ENCODE measurements around the gene UGT1A3. TPM values are rescaled to one million over a fixed set of nuclear protein-coding genes. Genes with fewer than 3 reads are reported as not detected.
A peak's percentile ranks its signal among the peaks of the same experiment; 100 is the strongest.

Gene UGT1A3
- total RNA-seq, 2 experiments from 2014 or later: not detected

DNA sequence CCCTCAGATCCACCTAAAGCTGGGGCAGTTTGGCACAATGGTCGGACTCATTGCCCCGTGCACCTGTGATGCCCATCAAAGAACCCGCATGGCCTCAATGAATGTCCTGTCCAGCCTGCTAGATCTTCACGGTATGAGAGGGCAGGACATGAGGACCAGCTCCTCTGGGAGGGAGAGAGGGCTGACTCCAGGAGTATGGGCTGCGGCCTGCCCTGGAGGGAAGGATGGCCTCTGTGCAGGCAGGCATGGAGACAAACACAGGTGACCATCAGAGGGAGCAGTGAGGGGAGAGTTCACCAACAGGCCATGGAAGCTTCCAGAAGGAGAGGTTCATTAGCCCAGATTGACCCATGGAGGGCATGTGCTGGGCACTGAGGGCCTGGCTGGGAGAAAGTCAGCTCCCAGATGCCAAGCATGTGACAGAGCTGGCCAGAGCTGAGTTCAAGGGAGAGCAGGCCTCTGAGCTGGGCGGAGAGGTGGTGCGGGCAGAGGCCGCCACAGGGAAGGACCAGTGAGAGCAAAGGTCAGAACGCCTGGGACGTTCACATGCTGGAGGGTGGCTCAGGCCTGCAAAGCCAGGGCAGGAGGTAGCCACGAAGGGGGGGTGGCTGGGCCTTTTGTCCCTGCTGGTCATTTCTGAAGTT lies 89.3 kb downstream of the UGT1A3 start:
- H3K4me1 ChIP-seq (ENCODE audit: insufficient read depth, low read length): no peaks in the 10 kb centered on the region
- H3K9me3 ChIP-seq (ENCODE audit: control insufficient read depth in 1 of 2, insufficient read depth in 1 of 2, low read length in 2 of 2): peaks cover 0 to 13% of the 10 kb centered on the region in 2 experiments
- Mint-ChIP-seq H3K4me1 (ENCODE audit: low read depth) (no peaks in the 10 kb centered on the region), H3K27me3 (peaks cover 7% of the 10 kb centered on the region), H3K36me3 (ENCODE audit: low read depth) (no peaks in the 10 kb centered on the region), H3K4me3 (no peak overlapping the region), H3K27ac (no peak overlapping the region), H3K9me3 (no peaks in the 10 kb centered on the region)
- ChIA-PET CTCF (no interaction called here), POLR2A (no interaction called here)
- ATAC-seq (ENCODE audit: poor library complexity): no peak
- H3K27ac ChIP-seq (ENCODE audit: low read depth in 1 of 2, low read length in 2 of 2): no peak overlapping the region
- no peaks in the 10 kb centered on the region for H3K36me3 ChIP-seq (ENCODE audit: insufficient read depth, low read length)
- TF ChIP-seq, protein P1, sequence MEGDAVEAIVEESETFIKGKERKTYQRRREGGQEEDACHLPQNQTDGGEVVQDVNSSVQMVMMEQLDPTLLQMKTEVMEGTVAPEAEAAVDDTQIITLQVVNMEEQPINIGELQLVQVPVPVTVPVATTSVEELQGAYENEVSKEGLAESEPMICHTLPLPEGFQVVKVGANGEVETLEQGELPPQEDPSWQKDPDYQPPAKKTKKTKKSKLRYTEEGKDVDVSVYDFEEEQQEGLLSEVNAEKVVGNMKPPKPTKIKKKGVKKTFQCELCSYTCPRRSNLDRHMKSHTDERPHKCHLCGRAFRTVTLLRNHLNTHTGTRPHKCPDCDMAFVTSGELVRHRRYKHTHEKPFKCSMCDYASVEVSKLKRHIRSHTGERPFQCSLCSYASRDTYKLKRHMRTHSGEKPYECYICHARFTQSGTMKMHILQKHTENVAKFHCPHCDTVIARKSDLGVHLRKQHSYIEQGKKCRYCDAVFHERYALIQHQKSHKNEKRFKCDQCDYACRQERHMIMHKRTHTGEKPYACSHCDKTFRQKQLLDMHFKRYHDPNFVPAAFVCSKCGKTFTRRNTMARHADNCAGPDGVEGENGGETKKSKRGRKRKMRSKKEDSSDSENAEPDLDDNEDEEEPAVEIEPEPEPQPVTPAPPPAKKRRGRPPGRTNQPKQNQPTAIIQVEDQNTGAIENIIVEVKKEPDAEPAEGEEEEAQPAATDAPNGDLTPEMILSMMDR (IDR thresholded peaks at IDR 0.05): no peak
- intact Hi-C loops (cut with DNase I, micrococcal nuclease): no loop called here
- peaks cover 0 to 5% of the 10 kb centered on the region in 2 experiments for H3K27me3 ChIP-seq (ENCODE audit: control insufficient read depth in 1 of 2, insufficient read depth in 2 of 2, low read length in 2 of 2)
- peak in 1 of 14 experiments; percentile 19 for DNase-seq
- no peak overlapping the region for H3K4me3 ChIP-seq (ENCODE audit: low read length)

DNA sequence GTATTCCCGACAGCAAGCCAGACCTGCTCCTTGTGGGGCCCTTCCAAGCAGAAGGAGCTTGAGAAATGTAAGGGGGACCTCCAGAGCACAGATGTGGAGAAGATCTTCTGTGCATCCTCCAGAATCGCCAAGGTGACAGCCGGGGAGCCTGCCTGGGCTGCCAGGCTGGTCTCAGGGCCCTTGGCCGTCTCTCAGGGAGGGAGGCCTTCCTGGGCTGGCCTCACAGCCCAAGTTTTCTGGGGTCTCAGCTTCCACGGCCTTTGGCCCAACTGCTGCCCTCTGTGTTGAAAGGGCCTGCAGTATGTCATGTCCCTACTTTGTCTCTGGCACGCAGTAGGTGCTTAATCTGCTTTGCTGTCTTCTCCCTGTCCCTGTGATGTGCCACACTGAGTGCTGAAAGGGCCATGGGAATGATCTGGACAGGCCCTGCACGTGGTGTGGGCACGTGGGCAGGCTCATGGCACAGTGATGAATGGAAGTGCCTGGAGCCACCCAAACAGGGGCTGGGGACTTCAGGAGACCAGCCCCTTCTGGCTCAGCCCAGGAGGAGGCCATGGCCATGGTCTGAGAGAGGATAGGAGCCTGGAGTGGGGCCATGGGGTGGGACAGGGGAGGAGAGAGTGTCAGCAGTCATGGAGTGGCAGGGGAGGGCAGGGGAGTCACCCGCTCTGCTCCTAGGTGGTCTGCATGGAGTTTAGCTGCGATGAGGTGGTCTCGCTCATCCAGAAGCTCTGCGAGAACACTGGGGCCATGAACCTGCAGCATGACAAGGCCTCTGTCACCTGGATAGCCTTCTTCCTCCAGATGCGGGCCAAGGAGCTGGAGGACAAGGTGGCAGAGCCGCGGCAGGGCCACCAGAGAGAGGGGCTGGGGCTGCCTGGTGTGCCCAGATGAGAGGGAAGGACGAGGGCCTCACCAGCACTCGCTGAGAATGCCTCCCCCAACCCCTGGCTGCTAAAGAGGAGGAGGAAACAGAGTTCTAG lies 90.1 kb downstream of the UGT1A3 start:
- peaks cover 0 to 5% of the 10 kb centered on the region in 2 experiments for H3K27me3 ChIP-seq (ENCODE audit: control insufficient read depth in 1 of 2, insufficient read depth in 2 of 2, low read length in 2 of 2)
- no peak overlapping the region for H3K4me3 ChIP-seq (ENCODE audit: low read length)
- no peaks in the 10 kb centered on the region for H3K9me3 Mint-ChIP-seq
- no peak overlapping the region for H3K27ac Mint-ChIP-seq
- H3K27ac ChIP-seq (ENCODE audit: low read depth in 1 of 2, low read length in 2 of 2): no peak overlapping the region
- CTCF ChIA-PET: no interaction called here
- intact Hi-C loops (cut with DNase I, micrococcal nuclease): no loop called here
- H3K4me1 ChIP-seq (ENCODE audit: insufficient read depth, low read length): no peaks in the 10 kb centered on the region
- H3K36me3 ChIP-seq (ENCODE audit: insufficient read depth, low read length): no peaks in the 10 kb centered on the region
- no peak overlapping the region for H3K4me3 Mint-ChIP-seq
- ATAC-seq (ENCODE audit: poor library complexity) (no peak), DNase-seq (peak in 1 of 14 experiments; percentile 25)
- TF ChIP-seq, protein P1 (IDR thresholded peaks at IDR 0.05): no peak
- no peaks in the 10 kb centered on the region for H3K36me3 Mint-ChIP-seq (ENCODE audit: low read depth)
- no peaks in the 10 kb centered on the region for H3K4me1 Mint-ChIP-seq (ENCODE audit: low read depth)
- peaks cover 7% of the 10 kb centered on the region for H3K27me3 Mint-ChIP-seq
- POLR2A ChIA-PET: no interaction called here
- H3K9me3 ChIP-seq (ENCODE audit: control insufficient read depth in 1 of 2, insufficient read depth in 1 of 2, low read length in 2 of 2): peaks cover 0 to 13% of the 10 kb centered on the region in 2 experiments

DNA sequence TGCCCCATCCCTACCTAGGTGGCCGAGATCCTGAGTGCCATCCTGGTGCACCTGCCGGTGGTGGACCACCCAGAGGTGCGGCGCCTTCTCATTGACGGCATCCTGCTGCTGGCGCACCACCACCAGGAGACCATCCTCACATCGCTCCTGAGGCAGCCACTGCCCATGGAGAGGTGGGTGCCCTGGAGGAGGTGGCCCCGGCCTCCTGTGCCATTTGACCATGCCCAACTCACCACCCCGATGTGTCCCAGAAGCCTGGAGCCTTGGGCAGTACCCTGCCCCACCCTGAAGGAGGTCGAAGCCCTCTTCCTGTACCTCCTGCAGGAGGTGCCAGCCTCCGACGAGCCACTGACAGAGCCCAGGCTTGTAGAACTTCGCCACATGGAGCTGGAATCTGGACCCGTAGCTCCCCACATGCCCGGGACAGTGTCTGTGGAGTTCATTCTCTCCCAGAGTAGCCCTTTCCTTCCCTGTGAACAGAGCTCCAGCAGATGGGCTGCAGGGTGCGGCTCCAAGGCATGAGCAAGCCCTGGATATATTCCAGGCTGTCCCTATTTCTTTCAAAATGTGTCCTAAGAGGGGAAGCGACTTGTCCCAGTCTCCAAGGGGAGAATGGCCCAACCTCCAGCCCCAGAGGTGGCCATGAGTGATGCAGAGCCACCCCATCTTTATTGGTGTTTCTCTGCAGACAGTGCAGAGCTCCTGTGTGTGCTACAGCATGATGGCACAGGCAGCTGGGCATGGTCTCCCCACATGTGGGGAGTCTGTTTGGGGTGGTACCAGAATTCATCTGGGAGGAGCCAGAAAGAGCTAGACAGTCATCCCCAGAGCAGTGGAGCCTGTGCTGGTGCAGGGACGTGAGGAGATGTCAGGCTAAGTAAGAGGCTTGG lies 91.3 kb downstream of the UGT1A3 start:
- TF ChIP-seq, protein P1 (IDR thresholded peaks at IDR 0.05): no peak
- H3K4me1 Mint-ChIP-seq (ENCODE audit: low read depth): no peaks in the 10 kb centered on the region
- POLR2A ChIA-PET: no interaction called here
- H3K36me3 Mint-ChIP-seq (ENCODE audit: low read depth): no peaks in the 10 kb centered on the region
- Histone ChIP-seq H3K27me3 (ENCODE audit: control insufficient read depth in 1 of 2, insufficient read depth in 2 of 2, low read length in 2 of 2) (peaks cover 0 to 5% of the 10 kb centered on the region in 2 experiments), H3K27ac (ENCODE audit: low read depth in 1 of 2, low read length in 2 of 2) (no peak overlapping the region), H3K4me3 (ENCODE audit: low read length) (no peak overlapping the region), H3K36me3 (ENCODE audit: insufficient read depth, low read length) (no peaks in the 10 kb centered on the region), H3K9me3 (ENCODE audit: control insufficient read depth in 1 of 2, insufficient read depth in 1 of 2, low read length in 2 of 2) (peaks cover 0 to 8% of the 10 kb centered on the region in 2 experiments), H3K4me1 (ENCODE audit: insufficient read depth, low read length) (no peaks in the 10 kb centered on the region)
- H3K9me3 Mint-ChIP-seq: no peaks in the 10 kb centered on the region
- intact Hi-C loops (cut with DNase I, micrococcal nuclease): no loop called here
- no peak overlapping the region for H3K27ac Mint-ChIP-seq
- no peak overlapping the region for H3K4me3 Mint-ChIP-seq
- ATAC-seq (ENCODE audit: poor library complexity) (no peak), DNase-seq (peak in 1 of 14 experiments; percentile 20)
- peaks cover 7% of the 10 kb centered on the region for H3K27me3 Mint-ChIP-seq
- CTCF ChIA-PET: no interaction called here
